DMS153 treated with DMSO at 0.1 percent for 48 hours (cell line): Measurements from ENCODE around the gene LRRC2.
"Not testable (repeated sequence)": the region's sequence is repeated elsewhere in the genome, so short reads cannot be mapped to it uniquely, and the experiment has no call there.

ENCODE experiments used
- DNase-seq: peaks from one replicate; lab custom pipeline; 2025; ENCODE audit not compliant: unreplicated experiment; lab: John Stamatoyannopoulos, UW

Gene LRRC2, protein sequence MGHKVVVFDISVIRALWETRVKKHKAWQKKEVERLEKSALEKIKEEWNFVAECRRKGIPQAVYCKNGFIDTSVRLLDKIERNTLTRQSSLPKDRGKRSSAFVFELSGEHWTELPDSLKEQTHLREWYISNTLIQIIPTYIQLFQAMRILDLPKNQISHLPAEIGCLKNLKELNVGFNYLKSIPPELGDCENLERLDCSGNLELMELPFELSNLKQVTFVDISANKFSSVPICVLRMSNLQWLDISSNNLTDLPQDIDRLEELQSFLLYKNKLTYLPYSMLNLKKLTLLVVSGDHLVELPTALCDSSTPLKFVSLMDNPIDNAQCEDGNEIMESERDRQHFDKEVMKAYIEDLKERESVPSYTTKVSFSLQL

DNA sequence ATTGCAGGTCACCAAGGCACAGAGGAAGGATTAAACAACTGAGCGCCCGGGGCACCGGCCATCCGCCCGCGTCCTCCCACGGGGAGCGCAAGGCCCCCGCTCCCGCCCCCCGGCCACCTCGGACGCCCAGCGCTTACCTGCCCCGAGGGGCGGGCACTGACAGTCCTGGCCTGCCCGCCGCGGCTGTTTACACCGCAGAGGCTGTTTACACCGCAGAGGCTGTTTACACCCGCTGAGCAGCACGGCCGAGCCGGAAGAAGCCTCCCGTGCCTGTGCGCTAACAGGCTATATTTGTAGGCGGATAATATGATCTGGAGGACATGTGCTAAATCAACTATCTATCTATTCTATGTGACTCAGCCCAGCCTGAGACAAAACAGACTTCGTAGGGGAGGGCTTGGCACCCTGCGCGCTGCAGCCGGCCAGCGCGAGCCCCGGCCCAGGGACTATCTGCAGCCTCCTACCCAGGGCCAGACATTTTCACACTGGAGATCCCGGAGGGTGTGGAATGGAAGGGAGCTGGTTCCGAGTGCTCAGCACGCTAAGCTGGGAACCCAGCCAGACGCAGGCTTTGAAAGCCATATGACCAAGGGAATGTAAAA, at the start of gene LRRC2:
Gene LRRC2, minus strand, starts transcription at position 263 of the 602 bp plus-strand sequence. CDS start 14,711 bp downstream, outside the sequence.
- no peak for DNase-seq

GRCh38 chr3:46615050-46615775, 49.1 kb upstream of the LRRC2 start:
- DNase-seq = no peak

- DNase-seq = no peak
Measured at GRCh38 chr3:46614431-46614830, 48.3 kb upstream of the LRRC2 start.

DNA sequence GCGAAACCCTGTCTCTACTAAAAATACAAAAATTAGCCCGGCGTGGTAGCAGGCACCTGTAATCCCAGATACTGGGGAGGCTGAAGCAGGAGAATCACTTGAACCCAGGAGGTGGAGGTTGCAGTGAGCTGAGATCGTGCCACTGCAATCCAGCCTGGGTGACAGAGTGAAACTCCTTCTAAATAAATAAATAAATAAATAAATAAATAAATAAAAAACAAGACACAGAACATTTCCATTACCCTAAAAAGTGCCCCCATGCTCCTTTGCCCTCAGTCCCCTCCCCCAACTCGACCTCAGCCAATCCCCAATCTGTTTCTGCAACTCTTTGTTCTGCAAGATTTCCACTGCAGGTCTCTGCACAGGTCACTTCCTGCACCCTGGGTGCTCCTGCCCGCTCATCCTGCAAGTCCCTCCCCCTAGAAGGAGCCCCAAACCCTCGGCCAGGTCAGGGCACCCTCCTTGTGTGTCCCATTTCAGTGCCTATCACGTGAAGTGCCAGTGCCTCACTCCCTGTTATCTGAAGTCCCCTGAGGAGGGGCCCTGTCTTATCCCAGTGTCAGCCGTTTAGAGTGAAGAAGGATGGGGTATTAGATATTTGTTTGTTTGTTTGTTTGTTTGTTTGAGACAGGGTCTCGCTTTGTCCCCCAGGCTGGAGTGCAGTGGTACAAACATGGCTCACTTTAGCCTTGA, 47.4 kb upstream of the LRRC2 start:
- no peak for DNase-seq

DNA sequence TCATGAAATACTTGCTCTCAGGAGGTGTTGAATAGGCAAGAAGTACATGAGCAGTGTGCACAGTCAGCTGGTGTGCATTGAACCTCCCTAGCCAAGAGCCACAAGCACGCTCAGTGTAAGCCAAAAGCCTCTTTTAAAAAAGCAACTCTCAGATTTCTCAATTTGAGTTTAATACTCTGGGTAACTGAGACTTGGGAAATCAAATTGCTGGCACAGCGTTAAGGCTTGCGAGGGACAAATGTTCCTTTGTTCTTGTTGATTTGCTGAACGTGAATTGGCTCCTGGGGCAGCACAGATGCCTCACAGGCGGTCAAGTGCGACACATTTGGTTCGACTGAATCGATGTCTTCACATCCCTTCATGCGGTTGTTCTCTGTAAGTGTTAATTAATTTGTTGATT, 46.2 kb upstream of the LRRC2 start, which contains the start of gene FAM240A:
Gene FAM240A, plus strand, starts transcription at position 202 of the 400 bp plus-strand sequence. Its CDS starts 159 bp downstream, at position 361.
- DNase-seq = no peak

DNA sequence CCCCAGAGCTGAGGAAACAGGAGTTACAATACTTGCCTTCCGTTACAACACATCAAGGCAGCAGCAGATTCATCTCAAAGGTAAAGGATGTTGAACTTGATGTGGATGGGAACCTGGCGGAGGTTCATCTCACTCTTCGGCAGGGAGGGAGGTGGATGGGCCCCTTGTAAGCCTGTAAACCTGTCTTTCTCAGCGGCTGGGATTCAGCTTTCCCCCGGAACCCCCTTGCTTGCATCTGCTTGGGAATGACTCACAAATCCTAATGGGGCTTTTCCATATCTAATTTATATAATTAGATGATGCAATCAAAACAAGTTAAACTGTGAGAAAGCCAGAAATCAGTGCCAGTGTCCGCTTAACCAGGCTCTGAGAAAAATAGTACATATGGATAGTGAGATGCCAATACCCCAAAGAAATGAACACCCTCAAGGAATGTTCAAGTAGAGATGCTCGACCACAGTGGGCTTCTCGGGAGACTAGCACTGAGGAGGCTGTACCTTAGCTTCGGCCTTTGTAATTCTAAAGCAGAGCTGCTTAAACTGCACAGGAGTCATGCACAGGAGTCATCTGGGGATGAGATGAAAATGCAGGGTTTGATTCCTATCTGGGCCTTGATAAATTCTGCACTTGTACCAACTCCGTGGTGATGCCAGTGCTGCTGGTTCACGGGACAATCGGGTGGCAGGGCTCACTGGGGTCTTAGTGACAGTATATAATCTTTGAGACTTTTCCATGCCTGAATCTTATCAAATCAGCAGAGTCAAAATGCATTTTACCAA, 44.0 kb upstream of the LRRC2 start:
- DNase-seq = no peak

DNA sequence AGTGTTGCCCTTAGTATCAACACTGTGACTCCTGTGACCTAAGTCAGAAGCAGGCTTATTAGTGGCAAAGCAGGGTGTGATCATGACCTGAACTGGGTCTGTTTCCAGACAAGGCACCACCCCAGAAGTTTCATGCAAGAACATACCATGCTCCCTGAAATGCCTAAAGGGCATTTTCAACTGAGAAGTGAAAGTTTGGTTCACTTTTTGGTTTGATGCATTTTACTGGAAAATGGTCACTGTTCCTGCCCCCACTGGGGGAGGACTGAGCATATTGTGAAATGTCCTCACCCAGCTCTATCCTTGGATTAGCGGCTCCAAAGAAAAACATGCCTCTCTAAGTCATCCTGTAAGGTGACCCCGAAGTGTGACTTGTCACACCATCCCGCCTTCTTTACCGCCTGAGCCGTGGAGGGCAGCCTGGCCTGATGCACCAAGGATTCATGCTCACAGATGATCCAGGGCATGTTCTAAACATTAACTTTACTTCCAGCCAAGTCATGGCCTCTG, 43.2 kb upstream of the LRRC2 start:
- DNase-seq = no peak

GRCh38 chr3:46607603-46608028, 41.5 kb upstream of the LRRC2 start:
- no peak for DNase-seq

DNA sequence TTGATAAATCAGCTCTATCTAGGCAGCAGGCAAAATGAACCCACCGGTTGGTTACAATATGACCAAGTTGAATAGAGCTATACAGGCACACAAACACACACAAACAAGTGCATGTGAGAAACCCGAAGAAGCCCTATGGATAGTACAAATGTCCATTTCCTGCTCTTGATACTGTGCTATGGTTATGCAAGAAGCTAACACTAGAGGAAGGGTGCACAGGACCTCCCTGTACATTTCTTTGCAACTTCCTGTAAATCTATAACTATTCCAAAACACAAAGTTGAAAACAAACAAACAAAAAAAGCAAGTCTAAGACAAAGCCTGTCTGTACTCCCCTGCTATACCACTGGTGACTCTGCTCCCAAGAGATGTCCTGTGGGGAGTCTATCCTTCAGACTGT, 38.0 kb upstream of the LRRC2 start:
- no peak for DNase-seq

GRCh38 chr3:46603446-46604046, 37.4 kb upstream of the LRRC2 start:
- DNase-seq = no peak

- no peak for DNase-seq
Measured at GRCh38 chr3:46599590-46599989, 33.5 kb upstream of the LRRC2 start.

DNA sequence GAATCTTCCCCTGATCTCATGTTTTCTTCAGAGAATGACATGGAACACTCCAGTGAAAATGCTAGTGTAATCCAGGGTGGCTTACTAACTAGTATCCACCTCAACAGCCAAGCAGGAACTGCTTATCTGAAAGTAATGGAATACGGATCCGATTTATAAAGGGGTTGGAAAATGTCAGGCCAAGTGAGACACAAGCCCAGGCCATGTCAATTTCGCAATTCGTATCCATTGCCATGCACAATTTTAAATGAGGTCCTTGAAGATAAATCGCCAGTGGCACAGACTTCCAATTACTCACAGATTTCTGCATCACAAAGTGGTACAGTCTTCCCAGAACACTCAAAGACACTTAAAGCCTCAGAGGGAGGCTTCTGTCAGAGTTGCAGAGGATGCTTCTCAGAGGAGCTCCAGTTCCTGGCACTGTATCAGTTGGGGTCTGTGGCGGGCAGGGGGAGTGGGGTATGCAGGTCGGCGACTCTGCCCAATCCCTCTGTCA, 29.8 kb upstream of the LRRC2 start:
- DNase-seq = no peak

- no peak for DNase-seq
Measured at GRCh38 chr3:46594723-46595122, 28.6 kb upstream of the LRRC2 start.

DNA sequence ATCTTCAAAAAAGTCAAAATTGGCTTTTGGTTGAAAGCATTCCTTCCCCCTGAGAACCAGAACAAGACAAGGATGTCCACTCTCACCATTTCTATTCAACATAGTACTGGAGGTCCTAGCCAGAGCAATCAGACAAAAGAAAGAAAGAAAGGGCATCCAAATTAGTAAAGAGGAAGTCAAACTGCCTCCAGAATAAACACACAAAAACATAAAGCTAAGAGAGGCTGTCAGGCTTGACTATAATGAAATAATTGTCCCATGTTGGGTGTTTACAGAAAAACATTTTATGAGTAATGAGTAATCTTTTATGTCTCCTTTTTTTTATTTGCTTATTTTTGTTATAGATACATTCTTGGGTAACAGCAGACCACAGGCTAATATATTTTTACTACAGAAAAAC, 27.9 kb upstream of the LRRC2 start:
- no peak for DNase-seq

DNA sequence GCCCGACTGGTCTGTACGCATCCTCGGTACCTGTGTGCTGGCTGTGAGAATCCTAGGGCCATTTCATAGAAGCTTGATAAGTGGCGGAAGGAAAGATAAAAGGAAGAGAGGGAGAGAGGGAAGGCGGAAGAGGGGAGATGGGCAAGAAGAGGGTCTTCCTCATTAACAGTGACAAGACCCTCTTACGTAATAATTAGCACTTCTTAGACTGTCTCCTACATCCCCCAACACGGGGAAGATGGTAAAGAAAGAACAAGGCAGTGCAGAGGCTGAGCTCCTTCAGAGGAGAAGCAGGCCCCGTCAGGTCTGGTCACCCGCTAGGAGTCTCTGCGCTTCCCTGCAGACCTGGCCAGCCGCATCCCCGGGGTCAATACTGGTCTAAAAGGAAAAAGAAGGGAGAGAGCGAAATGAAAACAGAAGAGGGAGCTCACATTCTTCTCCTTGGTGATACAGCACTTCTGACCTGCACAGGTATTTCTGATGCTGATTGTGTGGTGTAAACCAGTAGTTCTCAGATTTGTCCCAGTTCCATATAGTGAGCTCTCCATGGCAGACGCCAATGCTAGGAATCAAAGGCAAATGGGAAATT, 27.3 kb upstream of the LRRC2 start:
- no peak for DNase-seq

DNA sequence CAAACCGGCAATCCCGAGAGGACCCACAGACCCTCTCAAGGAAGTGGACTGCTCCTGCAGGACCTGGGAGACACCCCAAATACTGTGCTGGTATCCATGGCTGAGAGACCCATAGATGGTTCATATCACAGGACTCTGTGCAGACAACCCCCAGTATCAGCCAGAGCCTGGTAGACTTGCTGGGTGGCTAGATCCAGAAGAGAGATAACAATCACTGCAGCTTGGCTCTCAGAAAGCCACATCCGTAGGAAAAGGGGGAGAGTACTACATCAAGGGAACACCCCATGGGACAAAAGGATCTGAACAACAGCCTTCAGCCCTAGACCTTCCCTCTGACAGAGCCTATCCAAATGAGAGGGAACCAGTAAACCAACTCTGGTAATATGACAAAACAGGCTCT, 21.2 kb upstream of the LRRC2 start:
- not testable (repeated sequence) for DNase-seq

GRCh38 chr3:46586738-46587246, 20.7 kb upstream of the LRRC2 start:
- DNase-seq = no peak

GRCh38 chr3:46585799-46586693, 19.9 kb upstream of the LRRC2 start:
- no peak for DNase-seq
